PC-3 (cell line): Measurements from ENCODE around the gene PRDM5. TPM values are rescaled to one million over a fixed set of nuclear protein-coding genes. Genes with fewer than 3 reads are reported as not detected.

Experiments used
- ATAC-seq: fragments of 200-7000 bp; cut with Tn5 transposase; 2 replicates; pipeline ENCODE4 v1.9.1; 2020; ENCODE audit warnings: mild to moderate bottlenecking, moderate library complexity
- BruUV-seq: library from RNA; stranded (reverse); fragments of 400-500 nt; replicated peaks from 2 replicates; lab custom pipeline; 2021; lab: Mats Ljungman, UMichigan
- CTCF ChIA-PET: fragments of 300-600 bp; sonication (Branson Sonifier 250); formaldehyde crosslinking; loops from one replicate; lab custom pipeline; 2022; ENCODE audit warnings: antibody characterized with exemption; lab: Charles Lee
- POLR2A ChIA-PET: fragments of 300-600 bp; sonication (Branson Sonifier 250); formaldehyde crosslinking; loops from one replicate; lab custom pipeline; 2022; ENCODE audit warnings: antibody characterized with exemption; ENCODE audit not compliant: unreplicated experiment; lab: Charles Lee
- DNase-seq: peaks from one replicate; pipeline ENCODE4 v3.0.0-alpha.2; 2015
- H2AFZ ChIP-seq: fragments of 300-600 bp; sonication (generic); 2 replicates; pipeline ENCODE4 v1.6.0; 2016; ENCODE audit warnings: antibody characterized with exemption, low read length
- H3F3A ChIP-seq: fragments of 300-600 bp; sonication (generic); one replicate; pipeline ENCODE4 v1.6.0; 2017; ENCODE audit warnings: antibody characterized with exemption, low read length, control low read depth, mild to moderate bottlenecking; ENCODE audit not compliant: unreplicated experiment
- H3K27ac ChIP-seq: fragments of 300-600 bp; sonication (generic); 2 replicates; pipeline ENCODE4 v1.5.1; 2016; ENCODE audit warnings: mild to moderate bottlenecking, low read length
- H3K27me3 ChIP-seq: fragments of 300-600 bp; sonication (generic); 2 replicates; pipeline ENCODE4 v1.6.1; 2016; ENCODE audit warnings: low read length, mixed read lengths
- H3K36me3 ChIP-seq: fragments of 300-600 bp; sonication (generic); 2 replicates; pipeline ENCODE4 v1.6.1; 2016; ENCODE audit warnings: low read depth, mixed run types, low read length, mixed read lengths
- H3K4me1 ChIP-seq: fragments of 300-600 bp; sonication (generic); 2 replicates; pipeline ENCODE4 v1.5.1; 2016; ENCODE audit warnings: low read length; ENCODE audit not compliant: insufficient read depth
- H3K4me2 ChIP-seq: fragments of 300-600 bp; sonication (generic); 2 replicates; pipeline ENCODE4 v1.6.0; 2016; ENCODE audit warnings: low read length
- H3K4me3 ChIP-seq: fragments of 300-600 bp; sonication (generic); 2 replicates; pipeline ENCODE4 v1.5.1; 2016; ENCODE audit warnings: mild to moderate bottlenecking, low read length, mixed read lengths
- H3K79me2 ChIP-seq: fragments of 300-600 bp; sonication (generic); 2 replicates; pipeline ENCODE4 v1.6.1; 2017; ENCODE audit warnings: low read length, mixed read lengths
- H3K9ac ChIP-seq: fragments of 300-600 bp; sonication (generic); 2 replicates; pipeline ENCODE4 v1.6.0; 2016; ENCODE audit warnings: mild to moderate bottlenecking, low read length
- H3K9me2 ChIP-seq: fragments of 300-600 bp; sonication (generic); replicated peaks from 2 replicates; pipeline ENCODE4 v1.6.1; 2016; ENCODE audit warnings: mixed run types, low read length, mixed read lengths
- H3K9me3 ChIP-seq: fragments of 300-600 bp; sonication (generic); 2 replicates; pipeline ENCODE4 v1.6.1; 2016; ENCODE audit warnings: low read length, mixed read lengths
- H4K20me1 ChIP-seq: fragments of 300-600 bp; sonication (generic); 2 replicates; pipeline ENCODE4 v1.6.1; 2016; ENCODE audit warnings: low read length, mixed read lengths
- EZH2 ChIP-seq: fragments of 300-600 bp; sonication (generic); IDR thresholded peaks from one replicate; pipeline ENCODE4 v1.6.1; 2017; ENCODE audit warnings: antibody characterized with exemption, mild to moderate bottlenecking, low read length; ENCODE audit not compliant: unreplicated experiment
- EZH2phosphoT487 ChIP-seq: fragments of 300-600 bp; sonication (generic); IDR thresholded peaks from 2 replicates; pipeline ENCODE4 v1.6.1; 2018; ENCODE audit warnings: mild to moderate bottlenecking, antibody characterized with exemption, low read length, borderline replicate concordance
- intact Hi-C: fragments of 100-400 bp; cut with micrococcal nuclease; formaldehyde crosslinking; loops from 2 replicates; pipeline ENCODE4 v1.9.0; 2023
- total RNA-seq: library from RNA; depleted of rRNA; stranded (reverse); fragments of >200 nt; gene quantifications from 2 replicates; pipeline ENCODE4 v1.2.3, GENCODE V29; 2014
- TF ChIP-seq, protein P1 (sequence below): fragments of 300-600 bp; sonication (generic); conservative IDR thresholded peaks from 2 replicates; pipeline ENCODE4 v1.5.1; 2017; ENCODE audit warnings: antibody characterized with exemption, low read depth, mild to moderate bottlenecking, low read length

PRDM5 gene
- total RNA-seq, 1 experiment from 2014 or later: 2.4 TPM

DNA sequence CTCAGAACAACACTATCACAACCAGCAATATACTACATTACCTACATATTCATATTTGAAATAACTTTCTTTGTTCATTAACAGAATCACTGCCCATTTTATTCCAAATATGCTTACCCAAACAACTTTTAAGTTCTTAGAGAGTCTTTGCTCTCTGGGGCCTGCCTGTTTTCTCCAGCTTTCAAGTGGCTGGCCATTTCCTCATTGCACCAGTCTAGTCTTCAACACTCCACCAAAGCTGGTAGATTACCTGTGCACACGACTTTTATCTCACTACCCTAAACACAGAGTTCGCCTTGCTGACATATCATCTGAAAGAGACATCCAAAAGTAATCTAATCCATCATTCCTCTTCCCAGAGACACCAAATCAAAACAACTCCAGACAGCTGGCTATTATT, 66.2 kb downstream of the PRDM5 start:
- Histone ChIP-seq H3K27ac (no peak overlapping the region), H3K79me2 (no peaks in the 10 kb centered on the region), H3K4me2 (no peak overlapping the region), H3F3A (no peaks in the 10 kb centered on the region), H4K20me1 (no peaks in the 10 kb centered on the region), H3K27me3 (no peaks in the 10 kb centered on the region), H3K36me3 (no peaks in the 10 kb centered on the region), H3K4me3 (no peak overlapping the region), H3K9ac (no peak overlapping the region), H3K9me2 (no peaks in the 10 kb centered on the region), H3K9me3 (no peaks in the 10 kb centered on the region), H3K4me1 (no peaks in the 10 kb centered on the region), H2AFZ (no peak overlapping the region)
- POLR2A ChIA-PET: no interaction called here
- ATAC-seq: no peak
- CTCF ChIA-PET: no interaction called here
- BruUV-seq: no TSS peak
- intact Hi-C loops: no loop called here
- no peak for DNase-seq
- TF ChIP-seq EZH2: no peak
- TF ChIP-seq EZH2phosphoT487: no peak
- TF ChIP-seq, protein P1, sequence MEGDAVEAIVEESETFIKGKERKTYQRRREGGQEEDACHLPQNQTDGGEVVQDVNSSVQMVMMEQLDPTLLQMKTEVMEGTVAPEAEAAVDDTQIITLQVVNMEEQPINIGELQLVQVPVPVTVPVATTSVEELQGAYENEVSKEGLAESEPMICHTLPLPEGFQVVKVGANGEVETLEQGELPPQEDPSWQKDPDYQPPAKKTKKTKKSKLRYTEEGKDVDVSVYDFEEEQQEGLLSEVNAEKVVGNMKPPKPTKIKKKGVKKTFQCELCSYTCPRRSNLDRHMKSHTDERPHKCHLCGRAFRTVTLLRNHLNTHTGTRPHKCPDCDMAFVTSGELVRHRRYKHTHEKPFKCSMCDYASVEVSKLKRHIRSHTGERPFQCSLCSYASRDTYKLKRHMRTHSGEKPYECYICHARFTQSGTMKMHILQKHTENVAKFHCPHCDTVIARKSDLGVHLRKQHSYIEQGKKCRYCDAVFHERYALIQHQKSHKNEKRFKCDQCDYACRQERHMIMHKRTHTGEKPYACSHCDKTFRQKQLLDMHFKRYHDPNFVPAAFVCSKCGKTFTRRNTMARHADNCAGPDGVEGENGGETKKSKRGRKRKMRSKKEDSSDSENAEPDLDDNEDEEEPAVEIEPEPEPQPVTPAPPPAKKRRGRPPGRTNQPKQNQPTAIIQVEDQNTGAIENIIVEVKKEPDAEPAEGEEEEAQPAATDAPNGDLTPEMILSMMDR: no peak

GRCh38 chr4:120855307-120856001, 67.1 kb downstream of the PRDM5 start:
- Histone ChIP-seq H4K20me1 (no peaks in the 10 kb centered on the region), H3K4me3 (no peak overlapping the region), H3K27ac (no peak overlapping the region), H3K9me2 (no peaks in the 10 kb centered on the region), H3K4me2 (no peak overlapping the region), H2AFZ (no peak overlapping the region), H3K9me3 (no peaks in the 10 kb centered on the region), H3K9ac (no peak overlapping the region), H3F3A (no peaks in the 10 kb centered on the region), H3K79me2 (no peaks in the 10 kb centered on the region), H3K27me3 (no peaks in the 10 kb centered on the region), H3K4me1 (no peaks in the 10 kb centered on the region), H3K36me3 (no peaks in the 10 kb centered on the region)
- no peak for DNase-seq
- BruUV-seq: no TSS peak
- no peak for TF ChIP-seq EZH2phosphoT487
- TF ChIP-seq EZH2: no peak
- TF ChIP-seq, protein P1: no peak
- intact Hi-C loops: no loop called here
- CTCF ChIA-PET: no interaction called here
- POLR2A ChIA-PET: no interaction called here
- ATAC-seq: no peak

GRCh38 chr4:120853161-120853935, 69.2 kb downstream of the PRDM5 start:
- BruUV-seq: no TSS peak
- no peaks in the 10 kb centered on the region for H3K9me2 ChIP-seq
- TF ChIP-seq EZH2phosphoT487 (no peak), EZH2 (no peak)
- TF ChIP-seq, protein P1: no peak
- no peak overlapping the region for H3K9ac ChIP-seq
- H3K9me3 ChIP-seq: no peaks in the 10 kb centered on the region
- ChIA-PET POLR2A (no interaction called here), CTCF (no interaction called here)
- no peaks in the 10 kb centered on the region for H3F3A ChIP-seq
- DNase-seq: no peak
- no peak for ATAC-seq
- no peaks in the 10 kb centered on the region for H3K36me3 ChIP-seq
- H3K4me2 ChIP-seq: no peak overlapping the region
- H3K4me1 ChIP-seq: no peaks in the 10 kb centered on the region
- no peaks in the 10 kb centered on the region for H3K27me3 ChIP-seq
- no peak overlapping the region for H3K27ac ChIP-seq
- H3K4me3 ChIP-seq: no peak overlapping the region
- no peaks in the 10 kb centered on the region for H4K20me1 ChIP-seq
- H3K79me2 ChIP-seq: no peaks in the 10 kb centered on the region
- H2AFZ ChIP-seq: no peak overlapping the region
- intact Hi-C loops: no loop called here
